Fibroblast of the conjunctiva (primary cell): ENCODE results near the gene DUSP23.
A peak's percentile ranks its signal among the peaks of the same experiment; 100 is the strongest.

Experiments used
- DNase-seq: peaks from one replicate; pipeline ENCODE4 v3.0.0-alpha.2; 2010; ENCODE audit warnings: low read depth

Gene DUSP23

DNA sequence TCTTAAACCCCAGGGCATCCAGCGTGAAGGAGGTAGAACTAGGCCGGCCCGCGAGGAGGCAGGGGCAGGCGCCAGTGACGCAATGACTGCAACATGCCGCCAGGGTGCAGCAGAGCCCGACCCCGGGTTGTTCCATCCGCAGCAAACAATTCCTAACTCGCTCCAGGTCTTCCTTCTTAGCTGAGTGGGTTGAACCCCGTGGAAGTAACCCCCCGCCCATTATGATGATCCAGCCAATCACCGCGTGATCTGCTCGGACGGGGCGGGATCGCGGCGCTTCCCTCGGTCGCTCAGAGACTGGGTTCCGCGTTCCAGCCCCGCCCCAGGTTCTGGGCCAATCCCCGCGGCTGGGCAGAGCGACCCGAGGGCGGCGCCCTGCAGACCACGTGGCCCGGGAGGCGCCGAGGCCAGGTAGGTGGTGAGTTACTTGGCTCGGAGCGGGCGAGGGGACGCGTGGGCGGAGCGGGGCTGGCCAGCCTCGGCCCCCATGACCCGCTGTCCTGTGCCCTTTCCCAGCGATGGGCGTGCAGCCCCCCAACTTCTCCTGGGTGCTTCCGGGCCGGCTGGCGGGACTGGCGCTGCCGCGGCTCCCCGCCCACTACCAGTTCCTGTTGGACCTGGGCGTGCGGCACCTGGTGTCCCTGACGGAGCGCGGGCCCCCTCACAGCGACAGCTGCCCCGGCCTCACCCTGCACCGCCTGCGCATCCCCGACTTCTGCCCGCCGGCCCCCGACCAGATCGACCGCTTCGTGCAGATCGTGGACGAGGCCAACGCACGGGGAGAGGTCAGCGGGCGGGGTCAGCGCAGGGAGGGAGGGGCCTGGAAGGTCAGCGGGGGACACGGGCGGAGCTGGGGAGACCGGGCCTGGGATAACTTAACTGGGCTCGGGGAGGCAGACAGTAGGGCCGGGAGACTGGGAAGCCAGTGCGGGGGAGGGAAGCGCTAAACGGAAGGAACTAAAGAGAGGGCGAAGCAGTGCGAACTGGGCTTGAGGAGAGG is at the start of gene DUSP23:
Gene DUSP23, plus strand, starts transcription at position 380 of the 1,000 bp plus-strand sequence. Its CDS starts 139 bp downstream, at position 519.
- DNase-seq = peak; percentile 98

DNA sequence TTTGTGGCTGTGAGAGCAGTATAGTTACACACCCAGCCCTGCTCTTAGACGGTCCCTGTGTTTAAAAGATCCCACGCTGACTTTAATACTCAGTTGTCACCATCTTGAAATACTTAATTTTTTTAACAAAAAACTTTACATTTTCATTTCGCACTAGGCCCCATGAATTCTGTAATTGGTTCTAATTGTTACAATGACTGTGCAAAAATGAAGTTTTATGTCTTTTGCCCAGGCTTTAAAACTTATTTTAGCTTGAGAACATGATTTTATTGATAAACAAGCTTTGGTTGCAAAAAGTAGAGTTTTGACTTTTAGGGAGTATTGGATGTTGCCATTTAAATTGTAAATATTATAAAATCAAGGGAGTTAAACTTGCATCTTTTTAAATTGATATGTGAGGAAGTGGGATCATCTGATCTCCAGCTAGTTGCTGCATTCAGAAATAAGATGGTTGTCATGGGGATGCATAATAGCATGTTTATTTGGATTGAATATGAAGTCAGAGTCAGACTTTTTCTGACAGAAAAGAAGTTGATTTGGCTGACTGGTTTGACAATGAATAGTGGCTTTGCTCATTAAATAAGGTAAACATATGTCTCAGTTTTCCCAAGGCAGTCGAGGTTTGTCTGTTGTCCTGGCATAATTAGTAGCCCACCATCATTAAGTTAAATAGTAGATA is 43.4 kb upstream of the DUSP23 start:
- no peak for DNase-seq

DNA sequence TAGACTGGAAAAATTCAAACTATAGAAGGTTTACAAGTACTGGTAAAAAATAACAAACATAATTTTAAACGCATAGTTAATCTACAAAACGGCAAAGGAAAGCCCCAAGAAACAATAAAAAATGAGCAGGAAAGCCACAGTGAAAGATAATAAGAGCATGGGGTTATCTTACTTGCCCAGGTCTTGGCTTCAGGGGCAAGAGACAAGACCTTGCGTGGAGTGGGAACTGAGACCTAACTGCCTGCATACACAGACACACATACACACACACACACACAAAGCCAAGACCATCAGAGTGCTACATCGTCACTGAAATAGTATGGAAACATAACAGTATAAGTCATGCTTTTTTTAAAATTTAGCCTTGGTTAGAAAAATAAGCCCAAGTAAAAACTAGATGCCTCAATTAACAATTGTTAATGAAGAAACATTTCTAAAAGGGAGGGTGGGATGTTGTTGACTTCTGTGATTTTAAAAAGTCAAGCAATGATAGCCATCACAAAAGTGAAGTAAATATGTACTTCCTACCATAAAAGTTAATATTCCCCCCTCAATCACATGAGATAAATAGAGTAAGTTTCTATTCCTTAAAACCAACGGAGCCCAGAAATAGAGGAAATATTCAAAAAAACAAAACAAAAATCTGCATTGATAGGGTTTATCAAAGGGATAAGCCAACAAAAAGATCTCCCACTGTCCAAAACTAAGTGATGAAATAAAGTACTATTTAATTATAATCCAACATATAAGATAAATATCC is 36.9 kb upstream of the DUSP23 start:
- DNase-seq = no peak

DNA sequence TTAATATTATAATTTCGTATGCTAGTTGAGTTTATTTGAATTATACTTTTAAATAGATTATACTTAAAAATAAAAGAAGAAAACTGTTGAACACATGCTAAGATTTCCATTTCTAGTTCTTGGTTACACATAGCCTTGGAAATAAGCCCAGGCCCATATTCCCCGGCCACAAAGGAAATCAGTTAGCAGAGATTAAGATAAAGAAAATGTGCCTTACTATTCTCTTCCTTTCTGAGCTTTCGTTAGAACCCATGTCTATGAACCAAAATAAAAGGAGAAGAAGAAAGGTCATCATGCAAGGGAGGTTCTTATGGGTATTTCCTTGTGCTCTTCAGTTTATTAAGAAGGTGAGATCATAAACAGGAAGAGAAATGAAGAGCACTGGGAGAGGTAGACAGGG is 34.1 kb upstream of the DUSP23 start:
- no peak for DNase-seq

DNA sequence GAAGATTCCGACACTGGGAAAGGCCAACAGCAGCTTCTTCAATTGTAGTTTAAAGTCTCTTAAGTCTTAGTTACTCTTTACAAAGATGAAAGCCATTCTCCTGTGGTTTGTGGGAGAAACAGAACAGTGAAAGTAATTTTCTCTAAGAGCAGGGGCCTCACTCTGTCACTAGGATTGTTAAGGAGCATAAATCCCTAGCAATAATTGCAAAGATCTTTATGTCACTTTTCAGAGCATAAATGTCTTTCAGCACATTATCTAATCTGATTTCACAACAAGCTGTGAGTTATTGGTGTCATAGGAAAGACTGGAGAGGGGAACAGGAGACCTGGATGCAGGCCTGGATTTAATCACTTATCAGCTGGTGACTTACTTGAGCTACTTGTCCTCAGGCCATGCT is 32.4 kb upstream of the DUSP23 start:
- no peak for DNase-seq

DNA sequence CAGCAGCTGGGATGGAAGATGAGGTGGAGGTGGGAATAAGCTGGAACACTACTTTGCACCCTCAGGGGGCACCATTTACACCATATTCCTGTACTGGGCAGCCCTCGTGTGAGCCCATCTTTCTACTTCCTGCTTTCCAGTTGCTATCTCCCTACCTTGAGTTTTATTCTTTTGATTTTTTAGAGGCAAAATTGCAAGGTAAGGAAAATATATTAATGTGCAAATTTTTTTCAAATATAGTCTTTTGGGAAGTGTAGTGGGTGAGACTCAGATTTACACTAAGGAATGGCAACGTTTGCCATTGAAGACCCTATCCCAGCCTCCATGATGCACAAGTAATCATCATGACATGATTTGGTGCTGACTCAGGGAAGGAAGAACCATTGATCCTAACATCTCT is 31.1 kb upstream of the DUSP23 start:
- no peak for DNase-seq

DNA sequence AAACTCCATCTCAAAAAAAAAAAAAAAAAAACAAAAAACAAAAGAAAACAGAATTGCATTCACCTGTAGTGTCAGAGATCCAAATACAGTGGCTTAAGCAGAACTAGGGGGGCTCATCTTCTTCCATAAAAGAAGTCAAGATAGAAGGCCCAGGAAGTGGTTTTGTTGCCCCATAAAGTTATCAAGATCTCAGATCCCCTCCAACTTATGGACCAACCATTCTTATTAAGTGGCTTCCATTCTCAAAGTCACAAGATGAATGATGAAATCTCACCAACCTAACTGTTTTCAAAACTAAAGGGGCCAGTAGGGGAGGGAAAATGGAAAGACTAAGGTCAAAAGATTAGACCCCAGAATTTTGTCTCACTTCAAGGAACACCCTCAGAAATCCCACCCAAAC is 30.1 kb upstream of the DUSP23 start:
- DNase-seq = no peak

DNA sequence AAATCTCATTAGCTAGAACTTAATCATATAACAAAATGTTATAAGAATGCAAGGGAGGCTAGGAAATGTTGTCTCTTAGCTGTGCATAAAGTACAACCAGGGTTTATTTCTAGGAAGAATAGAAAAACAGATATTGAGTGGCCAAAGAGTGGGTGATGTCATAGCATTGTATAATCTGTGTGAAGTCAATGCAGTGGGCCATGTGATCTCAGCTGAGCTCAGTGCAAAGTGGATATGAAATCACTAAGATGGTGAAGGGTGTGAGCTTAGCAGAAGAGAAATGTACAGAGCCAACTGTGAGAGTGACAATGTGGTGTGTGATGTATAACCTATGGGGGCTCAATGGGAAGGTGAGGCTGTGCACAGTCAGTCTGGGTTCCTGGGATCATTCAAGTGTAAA is 29.7 kb upstream of the DUSP23 start:
- DNase-seq = no peak

DNA sequence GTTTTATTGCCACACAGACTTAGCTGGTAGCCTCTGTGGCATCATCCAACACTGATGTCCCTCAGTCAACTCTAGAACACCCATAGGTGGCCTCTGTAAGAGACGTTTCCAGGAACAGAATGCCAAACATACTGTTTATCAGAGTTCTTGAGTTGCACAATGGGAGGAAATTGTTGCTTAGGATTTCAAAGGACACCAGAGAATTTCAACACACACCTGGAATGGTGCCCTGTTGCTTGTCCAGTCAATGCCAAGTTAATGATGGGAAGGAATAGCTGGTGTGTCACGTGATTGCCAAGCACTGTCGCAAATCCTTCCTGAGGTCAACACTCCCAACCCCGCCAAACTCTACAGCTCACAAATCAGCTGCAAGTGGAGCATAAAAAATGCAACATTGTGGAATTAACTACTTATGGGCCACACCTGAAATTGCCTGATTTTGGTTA is 28.6 kb upstream of the DUSP23 start:
- peak; percentile 68 for DNase-seq

DNA sequence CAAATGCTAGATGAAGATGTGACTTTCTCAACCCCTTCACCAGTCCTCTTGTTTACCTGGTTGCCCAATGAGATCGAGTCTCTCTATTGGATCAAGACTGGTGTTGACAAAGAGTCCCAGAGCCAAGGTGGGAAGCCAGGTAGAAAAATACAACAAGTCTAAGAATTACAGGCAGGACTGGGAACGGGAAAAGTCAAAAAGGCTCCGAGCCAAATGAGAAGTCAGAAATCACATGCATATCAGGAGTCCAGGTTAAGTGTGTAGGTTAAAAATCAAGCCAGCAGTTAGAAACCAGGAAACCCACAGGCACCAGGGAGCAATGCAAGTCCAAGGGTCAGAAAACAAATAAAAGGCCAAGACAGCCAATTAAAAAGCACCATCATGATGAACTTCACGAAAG is 27.4 kb upstream of the DUSP23 start:
- no peak for DNase-seq

DNA sequence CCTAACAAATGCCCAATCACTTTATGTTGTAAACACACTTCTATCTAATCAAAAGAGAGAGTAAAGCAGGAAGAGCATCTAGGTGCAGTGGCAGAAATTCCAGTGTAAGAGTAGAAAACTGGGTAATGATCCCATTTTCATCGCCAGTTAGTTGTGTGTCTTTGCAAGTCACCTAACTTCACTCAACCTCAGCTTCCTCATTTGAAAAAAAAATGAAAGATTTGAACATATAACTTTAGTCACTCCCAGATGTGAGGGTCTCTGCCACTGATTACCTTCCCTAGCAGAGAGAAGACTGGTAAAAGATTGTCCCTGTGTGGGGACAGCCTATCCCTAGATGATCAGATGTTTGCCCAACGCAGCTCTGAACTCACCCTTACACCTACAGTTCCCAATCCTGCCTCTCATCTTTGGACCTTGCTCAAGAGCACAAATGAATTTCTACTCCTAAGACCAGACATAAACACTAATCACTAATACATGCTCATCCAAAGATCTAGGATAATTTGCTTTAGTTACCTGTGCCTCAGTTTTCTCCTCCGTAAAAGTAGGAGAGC is 25.2 kb upstream of the DUSP23 start:
- DNase-seq = no peak

DNA sequence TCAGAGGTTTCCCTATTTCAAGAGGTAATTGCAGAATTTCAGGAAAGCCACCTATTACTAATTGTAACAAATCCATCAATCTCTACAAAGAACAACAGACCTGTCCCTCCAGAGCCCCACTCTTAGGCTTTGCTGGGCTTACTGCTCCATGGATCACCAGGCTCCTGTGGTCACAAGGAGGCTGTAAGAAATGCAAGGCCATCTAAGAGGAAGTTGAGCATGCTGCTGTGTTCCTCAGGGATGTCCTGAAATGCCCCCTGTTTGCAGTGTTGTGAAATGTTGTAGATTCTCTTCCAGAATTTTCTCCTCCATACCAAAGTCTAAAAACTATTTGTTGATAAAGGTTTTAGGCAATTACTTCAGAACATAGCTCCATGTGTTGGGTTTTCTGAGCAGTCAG is 24.4 kb upstream of the DUSP23 start:
- DNase-seq = no peak

DNA sequence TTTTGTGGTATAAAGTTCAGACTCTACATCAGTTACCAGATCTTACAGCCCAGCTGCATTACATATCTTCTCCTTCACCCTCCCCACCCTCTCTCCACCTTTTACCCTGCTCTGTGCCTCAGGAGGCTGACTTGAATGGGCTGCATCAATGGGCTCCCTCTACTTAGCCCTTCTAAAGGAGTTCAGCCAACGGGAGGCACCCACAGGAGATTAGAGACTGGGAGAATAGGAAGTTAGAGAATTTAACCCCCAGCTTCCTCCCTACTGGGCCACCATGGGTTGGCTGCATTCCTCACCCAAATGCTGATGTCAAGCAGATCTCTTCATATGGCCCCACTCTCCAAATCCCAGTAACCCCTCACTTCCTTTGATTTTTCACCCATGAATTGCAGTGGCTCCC is 17.1 kb upstream of the DUSP23 start:
- DNase-seq = no peak

DNA sequence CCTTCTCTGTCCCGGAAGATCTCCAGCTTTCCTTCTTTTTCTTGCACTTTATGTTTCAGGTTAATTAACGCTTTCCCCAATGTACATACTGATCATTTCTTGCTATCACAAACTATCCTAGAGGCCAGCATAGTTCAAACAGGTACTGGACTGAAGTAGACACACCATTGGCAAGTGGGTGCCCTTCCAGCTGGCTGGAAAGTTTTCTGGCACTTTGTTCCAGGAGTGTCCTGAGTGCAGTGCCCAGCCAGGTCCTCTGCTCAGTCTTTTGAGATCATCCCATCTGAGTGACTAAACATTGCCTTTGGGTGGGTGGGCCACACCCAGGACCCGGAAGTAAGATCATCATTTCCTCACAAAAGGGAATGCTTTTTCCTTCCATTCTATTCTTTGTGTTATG is 15.0 kb upstream of the DUSP23 start:
- no peak for DNase-seq

DNA sequence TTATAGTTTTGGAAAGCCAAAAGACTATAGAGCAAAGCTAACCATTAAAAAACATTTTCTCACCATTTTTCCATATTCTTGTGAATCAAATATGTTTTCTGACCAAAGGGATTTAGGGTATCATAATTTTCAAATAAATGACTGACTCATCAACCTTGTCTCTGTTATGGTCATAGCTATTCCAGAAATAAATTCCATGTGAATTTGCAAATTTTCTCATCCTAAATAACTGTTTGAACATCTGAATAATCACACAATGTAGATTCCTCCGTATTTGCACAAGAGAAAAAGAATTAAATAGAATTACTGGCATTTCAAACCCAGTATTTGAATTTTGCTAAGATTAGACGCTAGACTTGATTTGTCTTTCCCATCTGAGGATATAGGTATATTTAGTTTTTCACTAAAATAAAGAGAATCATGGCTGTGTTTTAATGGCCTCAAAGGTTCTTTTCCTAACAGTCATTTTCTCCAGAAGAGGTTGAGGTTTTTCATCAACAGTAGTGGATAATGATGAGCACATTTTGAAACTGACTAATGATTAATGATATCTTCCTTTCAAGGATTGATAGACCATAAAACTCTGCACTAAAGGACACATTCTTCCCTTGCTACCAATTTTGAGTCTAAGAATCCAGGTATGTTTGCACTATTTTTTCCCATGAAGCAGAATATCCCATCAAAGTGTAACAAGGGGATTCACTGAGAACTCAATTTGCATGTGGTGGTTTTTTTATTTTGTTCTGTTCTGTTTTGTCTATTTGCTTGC is 9.5 kb upstream of the DUSP23 start:
- no peak for DNase-seq

DNA sequence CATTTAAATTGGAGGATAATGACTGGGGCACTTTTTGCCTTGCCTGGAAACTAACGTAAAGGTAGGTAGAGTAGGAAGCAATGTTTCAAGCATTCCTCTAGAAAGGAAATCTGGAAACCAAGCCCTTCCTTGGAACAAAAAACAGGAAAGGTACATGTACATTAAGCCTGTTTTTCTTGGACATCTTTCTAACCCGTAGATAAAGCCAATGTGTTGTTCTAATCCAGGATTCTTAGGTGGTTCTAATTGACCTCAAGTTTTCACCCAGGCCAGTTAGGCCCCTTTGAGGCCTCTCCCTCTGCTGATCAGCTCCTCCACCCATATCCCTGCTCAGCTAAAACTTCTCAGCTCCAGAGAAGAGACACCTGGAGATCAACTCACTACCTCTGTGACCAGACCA is 6.3 kb upstream of the DUSP23 start:
- no peak for DNase-seq

DNA sequence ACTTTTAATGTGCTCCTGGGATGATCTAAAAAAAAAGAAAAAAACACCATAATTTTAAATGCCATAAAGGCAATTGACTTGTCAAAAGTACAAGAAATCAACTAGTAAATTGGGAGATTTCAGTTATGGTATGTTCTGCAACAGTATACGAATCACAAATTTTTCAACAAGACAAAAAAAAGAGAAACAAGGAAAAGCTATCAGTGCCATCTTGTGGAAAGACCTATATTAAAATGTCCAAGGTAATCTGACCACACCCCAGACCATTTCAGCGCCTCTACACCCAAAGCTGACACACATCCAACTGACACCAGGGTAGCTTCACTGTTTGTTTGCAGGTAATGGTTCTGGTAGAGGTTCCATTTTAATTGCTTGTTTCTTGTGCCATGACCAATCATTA is 5.0 kb upstream of the DUSP23 start:
- no peak for DNase-seq

DNA sequence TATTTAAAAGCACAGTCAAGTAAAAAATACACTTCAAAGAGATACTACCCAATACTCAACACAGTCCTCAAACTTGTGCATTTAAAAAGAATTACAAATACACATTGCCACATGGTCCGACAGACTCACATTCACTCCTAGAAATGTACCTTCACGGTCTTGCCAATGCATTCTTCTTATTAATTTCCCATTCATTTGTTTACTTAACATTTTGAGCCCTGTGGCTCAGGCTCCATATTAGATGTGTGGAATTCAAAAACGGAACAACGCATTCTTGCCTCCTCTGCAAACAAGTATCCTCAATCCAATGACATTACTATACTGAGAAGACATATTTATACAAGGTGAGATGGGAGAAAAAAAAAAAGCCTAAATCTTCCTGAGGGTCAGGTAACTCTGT is 2.5 kb upstream of the DUSP23 start:
- DNase-seq = no peak

DNA sequence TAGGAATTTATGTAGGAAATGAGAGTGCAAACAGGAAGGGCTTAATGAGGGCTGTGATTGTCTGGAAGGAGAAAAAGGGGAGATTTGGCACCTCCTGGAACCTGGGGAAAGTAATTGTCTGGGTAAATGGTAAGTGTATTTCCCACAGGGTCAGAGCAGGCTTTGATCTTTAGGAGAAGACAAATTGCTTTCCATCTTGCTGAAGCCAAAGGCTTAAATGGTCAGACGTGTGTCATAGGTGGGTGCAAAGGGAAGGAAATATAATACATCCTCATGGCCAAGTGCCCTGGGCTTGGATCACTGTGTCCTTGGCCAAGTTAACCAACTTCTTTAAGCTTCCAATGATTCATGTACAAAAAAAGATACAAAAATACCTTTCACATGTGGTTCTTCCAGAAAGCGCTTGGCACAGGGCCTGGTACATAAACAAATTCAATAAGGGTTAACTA is 1.3 kb upstream of the DUSP23 start:
- DNase-seq = peak; percentile 76

DNA sequence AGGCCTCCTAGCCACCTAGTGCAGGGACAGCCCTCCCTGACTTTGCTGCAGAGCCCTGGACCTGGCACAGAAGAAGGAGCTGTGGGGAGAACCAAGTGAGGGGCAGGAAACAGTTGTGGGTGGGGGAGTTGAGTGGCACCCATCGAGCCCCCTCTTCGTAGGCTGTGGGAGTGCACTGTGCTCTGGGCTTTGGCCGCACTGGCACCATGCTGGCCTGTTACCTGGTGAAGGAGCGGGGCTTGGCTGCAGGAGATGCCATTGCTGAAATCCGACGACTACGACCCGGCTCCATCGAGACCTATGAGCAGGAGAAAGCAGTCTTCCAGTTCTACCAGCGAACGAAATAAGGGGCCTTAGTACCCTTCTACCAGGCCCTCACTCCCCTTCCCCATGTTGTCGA is 1.2 kb downstream of the DUSP23 start:
- DNase-seq = no peak

DNA sequence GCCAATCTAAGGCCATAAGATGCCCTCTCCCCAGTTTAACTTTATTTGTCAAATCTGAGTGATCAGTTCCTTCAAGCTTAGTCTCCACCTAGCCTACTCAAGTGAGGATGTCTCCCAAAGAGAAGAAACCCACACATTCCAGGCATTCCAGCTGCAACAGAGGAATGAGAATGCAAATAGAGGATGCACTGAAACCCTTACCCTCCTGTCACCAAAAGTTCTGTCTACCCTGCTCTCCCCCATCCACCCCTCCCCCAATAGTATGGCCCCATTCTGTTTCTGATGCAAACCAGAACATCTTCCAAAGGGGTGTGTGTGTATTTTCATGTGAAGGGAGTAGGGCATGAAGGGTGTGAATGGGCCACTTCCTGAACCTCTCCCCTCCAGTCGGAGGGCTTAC is 3.0 kb downstream of the DUSP23 start:
- no peak for DNase-seq
